Choroid plexus epithelial cell (primary cell): Measurements from ENCODE around the gene SNAP29.

Experiments
- DNase-seq: peaks from one replicate; pipeline ENCODE4 v3.0.0-alpha.2; 2010; ENCODE audit warnings: low read depth
- H3K4me3 ChIP-seq: 2 replicates; pipeline ENCODE4 v1.5.1; 2011; ENCODE audit warnings: low read depth, mild to moderate bottlenecking, control low read depth, low read length, moderate library complexity
- TF ChIP-seq, protein P1 (sequence below): conservative IDR thresholded peaks from 2 replicates; pipeline ENCODE4 v1.5.1; 2011; ENCODE audit warnings: low read depth, mild to moderate bottlenecking, control low read depth, inconsistent platforms, low read length, moderate library complexity

Gene SNAP29

DNA sequence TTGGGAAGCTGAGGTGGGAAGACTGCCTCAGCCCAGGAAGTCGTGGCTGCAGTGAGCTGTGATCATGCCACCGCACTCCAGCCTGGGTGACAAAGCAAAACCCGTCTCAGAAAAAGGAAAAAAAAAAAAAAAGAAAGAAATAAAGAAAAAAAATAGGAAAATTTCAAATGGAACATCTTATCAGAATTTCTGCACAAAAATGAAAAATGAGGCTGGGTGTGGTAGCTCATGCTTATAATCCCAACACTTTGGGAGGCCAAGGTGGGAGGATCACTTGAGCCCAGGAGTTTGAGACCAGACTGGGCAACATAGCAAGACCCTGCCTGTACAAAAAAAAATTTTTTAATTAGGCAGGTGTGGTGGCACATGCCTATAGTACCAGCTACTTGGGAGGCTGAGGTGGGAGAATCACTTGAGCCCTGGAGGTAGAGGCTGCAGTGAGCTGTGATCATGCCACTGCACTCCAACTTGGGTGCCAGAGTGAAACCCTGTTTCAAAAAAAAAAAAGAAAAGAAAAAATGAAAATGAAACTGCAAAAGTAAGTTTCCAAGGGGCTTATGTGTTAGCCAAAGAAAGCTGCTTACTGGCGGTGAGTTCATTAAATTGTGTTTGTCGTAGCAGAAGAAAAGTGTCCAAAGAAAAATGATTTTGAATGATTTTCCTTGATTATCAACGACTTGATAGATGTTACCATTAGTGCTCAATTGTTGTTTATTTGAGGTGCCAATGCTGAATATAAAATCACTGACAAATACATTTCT lies 50.9 kb downstream of the SNAP29 start:
- TF ChIP-seq, protein P1, sequence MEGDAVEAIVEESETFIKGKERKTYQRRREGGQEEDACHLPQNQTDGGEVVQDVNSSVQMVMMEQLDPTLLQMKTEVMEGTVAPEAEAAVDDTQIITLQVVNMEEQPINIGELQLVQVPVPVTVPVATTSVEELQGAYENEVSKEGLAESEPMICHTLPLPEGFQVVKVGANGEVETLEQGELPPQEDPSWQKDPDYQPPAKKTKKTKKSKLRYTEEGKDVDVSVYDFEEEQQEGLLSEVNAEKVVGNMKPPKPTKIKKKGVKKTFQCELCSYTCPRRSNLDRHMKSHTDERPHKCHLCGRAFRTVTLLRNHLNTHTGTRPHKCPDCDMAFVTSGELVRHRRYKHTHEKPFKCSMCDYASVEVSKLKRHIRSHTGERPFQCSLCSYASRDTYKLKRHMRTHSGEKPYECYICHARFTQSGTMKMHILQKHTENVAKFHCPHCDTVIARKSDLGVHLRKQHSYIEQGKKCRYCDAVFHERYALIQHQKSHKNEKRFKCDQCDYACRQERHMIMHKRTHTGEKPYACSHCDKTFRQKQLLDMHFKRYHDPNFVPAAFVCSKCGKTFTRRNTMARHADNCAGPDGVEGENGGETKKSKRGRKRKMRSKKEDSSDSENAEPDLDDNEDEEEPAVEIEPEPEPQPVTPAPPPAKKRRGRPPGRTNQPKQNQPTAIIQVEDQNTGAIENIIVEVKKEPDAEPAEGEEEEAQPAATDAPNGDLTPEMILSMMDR, result no peak
- no peak for DNase-seq
- no peak overlapping the region for H3K4me3 ChIP-seq

DNA sequence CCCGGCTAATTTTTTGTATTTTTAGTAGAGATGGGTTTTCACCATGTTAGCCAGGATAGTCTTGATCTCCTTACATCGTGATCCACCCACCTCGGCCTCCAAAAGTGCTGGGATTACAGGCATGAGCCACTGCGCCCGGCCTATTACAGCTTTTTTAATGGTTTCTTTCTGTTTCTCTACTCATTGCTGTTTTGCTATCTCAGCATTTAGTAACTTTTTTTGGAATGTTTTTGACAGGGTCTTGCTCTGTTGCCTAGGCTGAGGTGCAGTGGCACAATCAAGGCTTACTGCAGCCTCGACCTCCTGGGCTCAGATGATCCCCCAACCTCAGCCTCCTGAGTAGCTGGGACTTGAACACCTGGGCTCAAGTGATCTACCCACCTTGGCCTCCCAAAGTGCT lies 53.7 kb downstream of the SNAP29 start:
- no peak for DNase-seq
- TF ChIP-seq, protein P1, result no peak
- H3K4me3 ChIP-seq, result no peak overlapping the region

GRCh38 chr22:20916916-20917810 lies 58.4 kb downstream of the SNAP29 start, which contains the start of gene CRKL:
CRKL (plus strand) TSS chr22:20917407; CDS start chr22:20917935, 528 bp downstream.
- TF ChIP-seq, protein P1, result peak; percentile 82
- DNase-seq, result peak; percentile 98
- peak within 1 kb of the TSS; percentile 96 for H3K4me3 ChIP-seq

GRCh38 chr22:20918663-20919218 lies 59.9 kb downstream of the SNAP29 start:
- TF ChIP-seq, protein P1, result no peak
- peak overlapping the region; percentile 96 for H3K4me3 ChIP-seq
- no peak for DNase-seq

- DNase-seq, result peak; percentile 17
- H3K4me3 ChIP-seq, result peak overlapping the region; percentile 96
- TF ChIP-seq, protein P1, result no peak
These were observed 60.9 kb downstream of the SNAP29 start for GRCh38 chr22:20919718-20920117.

DNA sequence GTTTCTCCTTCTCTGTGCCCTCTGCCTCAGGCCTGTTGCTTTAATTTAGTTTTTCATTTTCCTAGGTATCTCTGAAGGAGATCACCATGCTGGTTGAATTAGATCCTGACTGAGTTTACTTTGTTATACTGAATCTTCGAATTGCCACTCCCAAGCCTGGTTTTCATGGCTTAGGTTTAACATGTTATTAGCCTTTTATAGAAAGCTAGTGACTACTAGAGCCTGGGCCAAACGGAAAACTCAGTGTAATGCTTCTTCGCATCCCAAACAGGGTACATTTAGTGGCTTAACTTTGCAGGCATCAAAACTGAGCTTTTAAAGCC lies 62.0 kb downstream of the SNAP29 start:
- H3K4me3 ChIP-seq, result peak overlapping the region; percentile 96
- TF ChIP-seq, protein P1, result no peak
- DNase-seq, result no peak
